HepG2 (cell line): ENCODE measurements around the gene SMIM36. TPM values are rescaled to one million over a fixed set of nuclear protein-coding genes. Genes with fewer than 3 reads are reported as not detected.

Source experiments
- ARID2 ChIP-seq: sonication (generic); formaldehyde crosslinking; IDR thresholded peaks from 2 replicates; pipeline ENCODE4 v1.8.1; 2022; ENCODE audit warnings: mild to moderate bottlenecking, missing genetic modification reagents, borderline replicate concordance
- ELF3 ChIP-seq: IDR thresholded peaks from 2 replicates; pipeline ENCODE4 v1.6.1; 2016; ENCODE audit warnings: missing genetic modification reagents, missing compliant biosample characterization
- HMG20A ChIP-seq: IDR thresholded peaks from 2 replicates; pipeline ENCODE4 v1.6.1; 2016; ENCODE audit warnings: borderline replicate concordance
- MEF2D ChIP-seq: sonication (generic); formaldehyde crosslinking; IDR thresholded peaks from 2 replicates; pipeline ENCODE4 v1.5.1; 2020; ENCODE audit warnings: mild to moderate bottlenecking, missing genetic modification reagents
- RNF2 ChIP-seq: fragments of 450-650 bp; conservative IDR thresholded peaks from 2 replicates; pipeline ENCODE4 v1.6.1; 2016; ENCODE audit warnings: low read depth
- SMYD3 ChIP-seq: sonication (generic); formaldehyde crosslinking; IDR thresholded peaks from 2 replicates; pipeline ENCODE4 v1.8.1; 2023; ENCODE audit warnings: mild to moderate bottlenecking, missing genetic modification reagents
- TEAD3 ChIP-seq: optimal IDR thresholded peaks from 2 replicates; pipeline ENCODE3; 2016; ENCODE audit warnings: borderline replicate concordance
- ZNF20 ChIP-seq: sonication (generic); formaldehyde crosslinking; IDR thresholded peaks from 2 replicates; pipeline ENCODE4 v1.4.0; 2020; ENCODE audit warnings: mild to moderate bottlenecking, moderate library complexity, missing genetic modification reagents
- ZNF235 ChIP-seq: sonication (generic); formaldehyde crosslinking; IDR thresholded peaks from 2 replicates; pipeline ENCODE4 v1.8.1; 2023; ENCODE audit warnings: mild to moderate bottlenecking, missing genetic modification reagents, borderline replicate concordance
- ZNF432 ChIP-seq: sonication (generic); formaldehyde crosslinking; IDR thresholded peaks from 2 replicates; pipeline ENCODE4 v1.5.0; 2020; ENCODE audit warnings: missing genetic modification reagents, mild to moderate bottlenecking, borderline replicate concordance
- ZNF709 ChIP-seq: sonication (generic); formaldehyde crosslinking; IDR thresholded peaks from 2 replicates; pipeline ENCODE4 v1.5.0; 2020; ENCODE audit warnings: mild to moderate bottlenecking, missing genetic modification reagents
- polyA plus RNA-seq, 8 experiments: library from polyadenylated mRNA; depleted of rRNA in 3 of 8; stranded (reverse) in 7 of 8; unstranded in 1 of 8; fragments of >200 nt; fragmentation: Illumina TruSeq in 4 of 8; extraction: Trizol in 4 of 8; gene quantifications; 2 replicates each; pipeline versions ENCODE4 v1.2.1 to v1.2.3, GENCODE V29; 2011 to 2016; ENCODE audit warnings: low read depth in 4 of 8, missing spikeins in 1 of 8, mixed read lengths in 1 of 8; ENCODE audit not compliant: insufficient read depth in 1 of 8
- total RNA-seq, 5 experiments: library from RNA; depleted of rRNA; stranded (reverse); fragments of >200 nt; fragmentation: Illumina TruSeq; extraction: Trizol; gene quantifications; 2 replicates each; pipeline ENCODE4 v1.2.3, GENCODE V29; 2016; ENCODE audit warnings: low read depth in 1 of 5
- TF ChIP-seq, protein P1 (sequence below): sonication (generic); formaldehyde crosslinking; IDR thresholded peaks from 2 replicates; pipeline ENCODE4 v1.4.0; 2020; ENCODE audit warnings: missing genetic modification reagents, mild to moderate bottlenecking, borderline replicate concordance
- TF ChIP-seq, protein P2 (sequence below): sonication (generic); formaldehyde crosslinking; IDR thresholded peaks from 2 replicates; pipeline ENCODE4 v1.8.1; 2023; ENCODE audit warnings: mild to moderate bottlenecking, missing genetic modification reagents, borderline replicate concordance
- TF ChIP-seq, protein P3 (sequence below): IDR thresholded peaks from 2 replicates; pipeline ENCODE4 v1.6.1; 2016; ENCODE audit warnings: missing compliant biosample characterization, missing genetic modification reagents, borderline replicate concordance
- TF ChIP-seq, protein P4 (sequence below): IDR thresholded peaks from 2 replicates; pipeline ENCODE4 v1.6.1; 2016; ENCODE audit warnings: low read depth, missing genetic modification reagents, missing compliant biosample characterization
- TF ChIP-seq, protein P5 (sequence below): sonication (generic); formaldehyde crosslinking; IDR thresholded peaks from 2 replicates; pipeline ENCODE4 v1.8.0; 2022; ENCODE audit warnings: mild to moderate bottlenecking, missing genetic modification reagents, moderate library complexity
- TF ChIP-seq, protein P6 (sequence below): sonication (generic); formaldehyde crosslinking; IDR thresholded peaks from 2 replicates; pipeline ENCODE4 v1.4.0; 2020; ENCODE audit warnings: missing genetic modification reagents, borderline replicate concordance

Gene SMIM36
- total and polyA plus RNA-seq, 2 of the 13 experiments (the other 11 are each of a cell fraction or from before 2014, with no cell fraction given): not detected

DNA sequence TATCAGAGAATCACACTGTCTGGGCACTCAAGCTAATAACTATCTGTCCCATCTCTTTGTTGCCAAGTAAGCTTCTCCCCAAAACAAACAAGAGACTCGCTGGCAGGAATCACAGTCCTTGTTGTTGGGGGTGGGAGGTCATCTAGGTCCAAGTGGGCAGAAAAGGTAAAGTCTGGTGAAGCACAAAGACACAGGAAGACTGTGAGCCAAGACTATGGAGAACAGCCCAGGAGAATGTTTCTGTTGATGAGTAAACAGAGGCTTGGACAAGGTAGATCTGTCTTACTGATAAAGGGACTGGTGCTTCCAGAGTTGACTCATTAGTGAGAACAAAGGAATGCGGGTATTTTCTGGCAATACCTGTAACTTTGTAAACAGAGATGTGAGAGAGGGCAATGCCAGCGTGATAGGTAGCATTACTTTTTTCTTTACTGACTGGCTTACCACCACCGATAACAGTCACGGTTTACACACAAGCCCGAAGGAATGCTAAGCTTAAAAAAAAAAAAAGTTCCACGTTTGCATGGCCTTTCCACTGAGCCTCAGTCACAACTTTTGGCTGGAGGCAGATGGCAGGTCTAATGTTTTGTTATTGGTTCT lies 78.1 kb downstream of the SMIM36 start (continued):
- TF ChIP-seq MEF2D (CRISPR knock-in tag) (no peak), ARID2 (CRISPR knock-in tag) (peak; percentile 74; the same call in 1 of the 2 replicates), ZNF709 (CRISPR knock-in tag) (0 out of 2 replicates have a peak, but pooled peaks have one; percentile 79), ZNF235 (0 out of 2 replicates have a peak, but pooled peaks have one; percentile 41), HMG20A (CRISPR knock-in tag) (peak; percentile 87), RNF2 (no peak), SMYD3 (CRISPR knock-in tag) (peak; percentile 64), TEAD3 (CRISPR knock-in tag) (peak; percentile 65), ZNF20 (CRISPR knock-in tag) (no peak), ZNF432 (CRISPR knock-in tag) (no peak), ELF3 (CRISPR knock-in tag) (0 out of 2 replicates have a peak, but pooled peaks have one; percentile 28)
- TF ChIP-seq, protein P1, sequence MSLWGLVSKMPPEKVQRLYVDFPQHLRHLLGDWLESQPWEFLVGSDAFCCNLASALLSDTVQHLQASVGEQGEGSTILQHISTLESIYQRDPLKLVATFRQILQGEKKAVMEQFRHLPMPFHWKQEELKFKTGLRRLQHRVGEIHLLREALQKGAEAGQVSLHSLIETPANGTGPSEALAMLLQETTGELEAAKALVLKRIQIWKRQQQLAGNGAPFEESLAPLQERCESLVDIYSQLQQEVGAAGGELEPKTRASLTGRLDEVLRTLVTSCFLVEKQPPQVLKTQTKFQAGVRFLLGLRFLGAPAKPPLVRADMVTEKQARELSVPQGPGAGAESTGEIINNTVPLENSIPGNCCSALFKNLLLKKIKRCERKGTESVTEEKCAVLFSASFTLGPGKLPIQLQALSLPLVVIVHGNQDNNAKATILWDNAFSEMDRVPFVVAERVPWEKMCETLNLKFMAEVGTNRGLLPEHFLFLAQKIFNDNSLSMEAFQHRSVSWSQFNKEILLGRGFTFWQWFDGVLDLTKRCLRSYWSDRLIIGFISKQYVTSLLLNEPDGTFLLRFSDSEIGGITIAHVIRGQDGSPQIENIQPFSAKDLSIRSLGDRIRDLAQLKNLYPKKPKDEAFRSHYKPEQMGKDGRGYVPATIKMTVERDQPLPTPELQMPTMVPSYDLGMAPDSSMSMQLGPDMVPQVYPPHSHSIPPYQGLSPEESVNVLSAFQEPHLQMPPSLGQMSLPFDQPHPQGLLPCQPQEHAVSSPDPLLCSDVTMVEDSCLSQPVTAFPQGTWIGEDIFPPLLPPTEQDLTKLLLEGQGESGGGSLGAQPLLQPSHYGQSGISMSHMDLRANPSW: 0 out of 2 replicates have a peak, but pooled peaks have one; percentile 73
- TF ChIP-seq, protein P2, sequence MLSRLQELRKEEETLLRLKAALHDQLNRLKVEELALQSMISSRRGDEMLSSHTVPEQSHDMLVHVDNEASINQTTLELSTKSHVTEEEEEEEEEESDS (CRISPR knock-in tag): peak; percentile 28; the same call in 1 of the 2 replicates
- TF ChIP-seq, protein P3, sequence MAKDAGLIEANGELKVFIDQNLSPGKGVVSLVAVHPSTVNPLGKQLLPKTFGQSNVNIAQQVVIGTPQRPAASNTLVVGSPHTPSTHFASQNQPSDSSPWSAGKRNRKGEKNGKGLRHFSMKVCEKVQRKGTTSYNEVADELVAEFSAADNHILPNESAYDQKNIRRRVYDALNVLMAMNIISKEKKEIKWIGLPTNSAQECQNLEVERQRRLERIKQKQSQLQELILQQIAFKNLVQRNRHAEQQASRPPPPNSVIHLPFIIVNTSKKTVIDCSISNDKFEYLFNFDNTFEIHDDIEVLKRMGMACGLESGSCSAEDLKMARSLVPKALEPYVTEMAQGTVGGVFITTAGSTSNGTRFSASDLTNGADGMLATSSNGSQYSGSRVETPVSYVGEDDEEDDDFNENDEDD (CRISPR knock-in tag): 0 out of 2 replicates have a peak, but pooled peaks have one; percentile 8
- TF ChIP-seq, protein P4, sequence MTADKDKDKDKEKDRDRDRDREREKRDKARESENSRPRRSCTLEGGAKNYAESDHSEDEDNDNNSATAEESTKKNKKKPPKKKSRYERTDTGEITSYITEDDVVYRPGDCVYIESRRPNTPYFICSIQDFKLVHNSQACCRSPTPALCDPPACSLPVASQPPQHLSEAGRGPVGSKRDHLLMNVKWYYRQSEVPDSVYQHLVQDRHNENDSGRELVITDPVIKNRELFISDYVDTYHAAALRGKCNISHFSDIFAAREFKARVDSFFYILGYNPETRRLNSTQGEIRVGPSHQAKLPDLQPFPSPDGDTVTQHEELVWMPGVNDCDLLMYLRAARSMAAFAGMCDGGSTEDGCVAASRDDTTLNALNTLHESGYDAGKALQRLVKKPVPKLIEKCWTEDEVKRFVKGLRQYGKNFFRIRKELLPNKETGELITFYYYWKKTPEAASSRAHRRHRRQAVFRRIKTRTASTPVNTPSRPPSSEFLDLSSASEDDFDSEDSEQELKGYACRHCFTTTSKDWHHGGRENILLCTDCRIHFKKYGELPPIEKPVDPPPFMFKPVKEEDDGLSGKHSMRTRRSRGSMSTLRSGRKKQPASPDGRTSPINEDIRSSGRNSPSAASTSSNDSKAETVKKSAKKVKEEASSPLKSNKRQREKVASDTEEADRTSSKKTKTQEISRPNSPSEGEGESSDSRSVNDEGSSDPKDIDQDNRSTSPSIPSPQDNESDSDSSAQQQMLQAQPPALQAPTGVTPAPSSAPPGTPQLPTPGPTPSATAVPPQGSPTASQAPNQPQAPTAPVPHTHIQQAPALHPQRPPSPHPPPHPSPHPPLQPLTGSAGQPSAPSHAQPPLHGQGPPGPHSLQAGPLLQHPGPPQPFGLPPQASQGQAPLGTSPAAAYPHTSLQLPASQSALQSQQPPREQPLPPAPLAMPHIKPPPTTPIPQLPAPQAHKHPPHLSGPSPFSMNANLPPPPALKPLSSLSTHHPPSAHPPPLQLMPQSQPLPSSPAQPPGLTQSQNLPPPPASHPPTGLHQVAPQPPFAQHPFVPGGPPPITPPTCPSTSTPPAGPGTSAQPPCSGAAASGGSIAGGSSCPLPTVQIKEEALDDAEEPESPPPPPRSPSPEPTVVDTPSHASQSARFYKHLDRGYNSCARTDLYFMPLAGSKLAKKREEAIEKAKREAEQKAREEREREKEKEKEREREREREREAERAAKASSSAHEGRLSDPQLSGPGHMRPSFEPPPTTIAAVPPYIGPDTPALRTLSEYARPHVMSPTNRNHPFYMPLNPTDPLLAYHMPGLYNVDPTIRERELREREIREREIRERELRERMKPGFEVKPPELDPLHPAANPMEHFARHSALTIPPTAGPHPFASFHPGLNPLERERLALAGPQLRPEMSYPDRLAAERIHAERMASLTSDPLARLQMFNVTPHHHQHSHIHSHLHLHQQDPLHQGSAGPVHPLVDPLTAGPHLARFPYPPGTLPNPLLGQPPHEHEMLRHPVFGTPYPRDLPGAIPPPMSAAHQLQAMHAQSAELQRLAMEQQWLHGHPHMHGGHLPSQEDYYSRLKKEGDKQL (CRISPR knock-in tag): peak; percentile 40; the same call in 1 of the 2 replicates
- TF ChIP-seq, protein P5, sequence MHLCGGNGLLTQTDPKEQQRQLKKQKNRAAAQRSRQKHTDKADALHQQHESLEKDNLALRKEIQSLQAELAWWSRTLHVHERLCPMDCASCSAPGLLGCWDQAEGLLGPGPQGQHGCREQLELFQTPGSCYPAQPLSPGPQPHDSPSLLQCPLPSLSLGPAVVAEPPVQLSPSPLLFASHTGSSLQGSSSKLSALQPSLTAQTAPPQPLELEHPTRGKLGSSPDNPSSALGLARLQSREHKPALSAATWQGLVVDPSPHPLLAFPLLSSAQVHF (CRISPR knock-in tag): no peak
- TF ChIP-seq, protein P6, sequence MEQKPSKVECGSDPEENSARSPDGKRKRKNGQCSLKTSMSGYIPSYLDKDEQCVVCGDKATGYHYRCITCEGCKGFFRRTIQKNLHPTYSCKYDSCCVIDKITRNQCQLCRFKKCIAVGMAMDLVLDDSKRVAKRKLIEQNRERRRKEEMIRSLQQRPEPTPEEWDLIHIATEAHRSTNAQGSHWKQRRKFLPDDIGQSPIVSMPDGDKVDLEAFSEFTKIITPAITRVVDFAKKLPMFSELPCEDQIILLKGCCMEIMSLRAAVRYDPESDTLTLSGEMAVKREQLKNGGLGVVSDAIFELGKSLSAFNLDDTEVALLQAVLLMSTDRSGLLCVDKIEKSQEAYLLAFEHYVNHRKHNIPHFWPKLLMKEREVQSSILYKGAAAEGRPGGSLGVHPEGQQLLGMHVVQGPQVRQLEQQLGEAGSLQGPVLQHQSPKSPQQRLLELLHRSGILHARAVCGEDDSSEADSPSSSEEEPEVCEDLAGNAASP (CRISPR knock-in tag): peak; percentile 97; the same call in 1 of the 2 replicates
